Esophagus squamous epithelium (tissue), 5 donors: Measurements from ENCODE around the gene COQ6. TPM values are rescaled to one million over a fixed set of nuclear protein-coding genes. Genes with fewer than 3 reads are reported as not detected.
"Not testable (repeated sequence)": the region's sequence is repeated elsewhere in the genome, so short reads cannot be mapped to it uniquely, and the experiment has no call there.

Experiments used
- DNase-seq: peaks from one replicate; lab custom pipeline; 2025; lab: John Stamatoyannopoulos, UW
- H3K27ac ChIP-seq, 4 donors: fragments of 200-600 bp; sonication (generic); one replicate each; pipeline ENCODE4 v1.5.1; 2016 to 2019; ENCODE audit warnings: mild to moderate bottlenecking in 1 of 4
- H3K27me3 ChIP-seq, 4 donors: fragments of 200-600 bp; sonication (generic); 1 replicate in 3 of 4; 2 replicates in 1 of 4; pipeline versions ENCODE4 v1.5.1 to v1.6.0; 2017 to 2021; ENCODE audit warnings: antibody characterized with exemption in 1 of 4
- H3K36me3 ChIP-seq, 3 donors: fragments of 200-600 bp; sonication (generic); one replicate each; pipeline ENCODE4 v1.5.1; 2016 to 2019
- H3K4me1 ChIP-seq, 3 donors: fragments of 200-600 bp; sonication (generic); one replicate each; pipeline ENCODE4 v1.5.1; 2017 to 2019
- H3K4me3 ChIP-seq, 4 donors: fragments of 200-600 bp; sonication (generic); 1 replicate in 3 of 4; 2 replicates in 1 of 4; pipeline ENCODE4 v1.5.1; 2016 to 2019; ENCODE audit warnings: mild to moderate bottlenecking in 2 of 4, moderate library complexity in 1 of 4
- H3K9me3 ChIP-seq, 3 donors: fragments of 200-600 bp; sonication (generic); one replicate each; pipeline ENCODE4 v1.5.1; 2016 to 2019
- CTCF ChIP-seq, 6 experiments: fragments of 450-650 bp in 4 of 6; fragments of 200-600 bp in 2 of 6; sonication (generic) in 2 of 6; IDR thresholded peaks; one replicate each; pipeline ENCODE4 v1.5.1; 2016 to 2019; ENCODE audit warnings: antibody characterized with exemption in 6 of 6, mild to moderate bottlenecking in 4 of 6, moderate library complexity in 4 of 6
- POLR2A ChIP-seq, 4 donors: fragments of 450-650 bp; IDR thresholded peaks; one replicate each; pipeline ENCODE4 v1.6.1; 2017; ENCODE audit warnings: antibody characterized with exemption in 4 of 4, mild to moderate bottlenecking in 4 of 4, moderate library complexity in 3 of 4
- WGBS, 2 donors: methylation state at CpG; one replicate each; pipeline ENCODE4 v1.1.5; 2018; 5-methylcytosine and 5-hydroxymethylcytosine counted together
- intact Hi-C: fragments of 100-400 bp; cut with DNase I; formaldehyde crosslinking; loops from one replicate; pipeline ENCODE4 v1.15.0; 2022
- total RNA-seq, 4 donors: library from RNA; depleted of rRNA; stranded (reverse); fragments of >200 nt; gene quantifications; one replicate each; pipeline ENCODE4 v1.1.0, GENCODE V29; 2016
- donor health status: DM: yes; HTN: yes; CAD: no.

The COQ6 gene
- total RNA-seq, 4 donors from 2014 or later, result 18.6 to 27.3 (median 23.6) TPM

GRCh38 chr14:73973497-73973896 lies 23.4 kb downstream of the COQ6 start:
- Histone ChIP-seq H3K4me3 (no peak overlapping the region), H3K9me3 (no peaks in the 10 kb centered on the region), H3K36me3 (peaks cover 6 to 95% (median 15%) of the 10 kb centered on the region in 3 donors), H3K27ac (no peak overlapping the region), H3K4me1 (no peaks in the 10 kb centered on the region), H3K27me3 (no peaks in the 10 kb centered on the region)
- no peak for TF ChIP-seq POLR2A (IDR thresholded peaks at IDR 0.05)
- TF ChIP-seq CTCF (IDR thresholded peaks at IDR 0.05), result no peak
- intact Hi-C loops, result no loop called here
- WGBS, 2 donors, result 81 to 90% methylated on average over 2 of the region's 2 CpGs
- DNase-seq, result no peak

- H3K4me3 ChIP-seq, result no peak overlapping the region
- no peak overlapping the region for H3K27ac ChIP-seq
- H3K9me3 ChIP-seq, result no peaks in the 10 kb centered on the region
- no peak for DNase-seq
- TF ChIP-seq CTCF (IDR thresholded peaks at IDR 0.05), result no peak
- no peak for TF ChIP-seq POLR2A (IDR thresholded peaks at IDR 0.05)
- H3K36me3 ChIP-seq, result peaks cover 0 to 82% (median 7%) of the 10 kb centered on the region in 3 donors
- 73 to 81% methylated on average over 6 of the region's 6 CpGs for WGBS, 2 donors
- no peaks in the 10 kb centered on the region for H3K27me3 ChIP-seq
- H3K4me1 ChIP-seq, result no peaks in the 10 kb centered on the region
- intact Hi-C loops, result no loop called here
These were observed 26.0 kb downstream of the COQ6 start for GRCh38 chr14:73976125-73976524.

DNA sequence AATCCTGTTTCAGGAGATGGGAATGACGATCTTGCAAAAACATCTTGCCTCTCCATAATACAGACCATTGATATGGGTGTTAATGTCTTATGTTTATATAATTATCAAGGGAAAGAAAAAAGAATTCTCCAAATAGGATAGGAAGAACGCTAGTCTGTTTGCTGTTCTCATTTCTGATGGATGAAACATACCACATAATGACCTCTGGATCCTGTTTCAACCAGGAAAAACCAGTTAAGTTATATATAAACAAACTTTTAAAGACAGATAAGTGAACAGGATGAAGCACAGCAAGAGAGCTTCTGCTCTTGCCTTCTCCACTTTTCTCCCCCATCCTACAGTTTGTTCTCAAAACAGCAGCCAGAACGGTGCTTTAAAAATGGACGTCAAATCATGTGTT lies 27.8 kb downstream of the COQ6 start:
- no peak for DNase-seq

DNA sequence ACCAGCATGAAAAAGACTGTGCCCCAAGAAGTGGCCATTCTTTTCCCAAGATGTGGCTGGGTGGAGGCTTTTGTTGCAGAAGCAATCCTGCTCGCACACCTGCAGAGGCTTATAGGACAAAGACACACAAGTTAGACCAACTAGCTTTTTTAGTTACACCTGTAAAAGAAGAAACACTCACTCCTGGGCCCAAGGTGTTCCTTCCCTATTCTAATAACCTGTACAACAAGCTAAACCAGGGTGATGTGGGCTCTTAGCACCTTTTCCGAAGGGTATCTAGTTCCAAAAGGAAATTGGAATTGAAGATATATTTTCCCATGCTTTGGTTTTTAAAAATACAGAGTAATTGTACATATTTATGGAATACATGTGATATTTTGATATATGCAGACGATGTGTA lies 38.0 kb downstream of the COQ6 start:
- WGBS, 2 donors, result 89 to 91% methylated on average over 3 of the region's 3 CpGs
- no peak for TF ChIP-seq POLR2A (IDR thresholded peaks at IDR 0.05)
- Histone ChIP-seq H3K4me1 (peaks cover 0 to 4% (median 0%) of the 10 kb centered on the region in 3 donors), H3K27ac (peak overlapping the region in 1 of 4 donors; percentile 43), H3K27me3 (no peaks in the 10 kb centered on the region), H3K9me3 (no peaks in the 10 kb centered on the region), H3K36me3 (peaks cover 0 to 52% (median 0%) of the 10 kb centered on the region in 3 donors), H3K4me3 (no peak overlapping the region)
- no peak for DNase-seq
- intact Hi-C loops, result no loop called here

More for the DNA sequence above, 27.8 kb downstream of the COQ6 start:
- no peaks in the 10 kb centered on the region for H3K27me3 ChIP-seq
- peaks cover 0 to 82% (median 7%) of the 10 kb centered on the region in 3 donors for H3K36me3 ChIP-seq
- intact Hi-C loops, result no loop called here
- WGBS, 2 donors, result 57 to 73% methylated on average over 3 to 4 of the region's 4 CpGs
- TF ChIP-seq CTCF (IDR thresholded peaks at IDR 0.05), result no peak
- TF ChIP-seq POLR2A (IDR thresholded peaks at IDR 0.05), result no peak
- no peak overlapping the region for H3K4me3 ChIP-seq
- H3K9me3 ChIP-seq, result no peaks in the 10 kb centered on the region
- no peaks in the 10 kb centered on the region for H3K4me1 ChIP-seq
- H3K27ac ChIP-seq, result no peak overlapping the region

DNA sequence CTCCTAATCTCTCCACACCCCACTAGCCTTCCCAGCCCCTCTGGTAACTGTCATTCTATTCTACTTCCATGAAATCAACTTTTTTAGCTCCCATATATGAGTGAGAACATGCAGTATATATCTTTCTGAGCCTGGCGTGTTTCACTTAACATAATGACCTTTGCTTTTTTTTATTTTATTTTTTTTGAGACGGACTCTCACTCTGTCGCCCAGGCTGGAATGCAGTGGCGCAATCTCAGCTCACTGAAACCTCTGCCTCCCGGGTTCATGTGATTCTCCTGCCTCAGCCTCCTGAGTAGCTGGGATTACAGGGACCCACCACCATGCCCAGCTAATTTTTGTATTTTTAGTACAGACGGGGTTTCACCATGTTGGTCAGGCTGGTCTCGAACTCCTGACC lies 38.6 kb downstream of the COQ6 start:
- intact Hi-C loops, H3K4me1 ChIP-seq, H3K27me3 ChIP-seq, H3K4me3 ChIP-seq, DNase-seq, H3K9me3 ChIP-seq: not testable (repeated sequence)
- peaks cover 0 to 48% (median 0%) of the 10 kb centered on the region in 3 donors for H3K36me3 ChIP-seq
- WGBS, 2 donors, result 87 to 91% methylated on average over 6 to 7 of the region's 7 CpGs
- H3K27ac ChIP-seq, result peak overlapping the region in 1 of 4 donors; percentile 14

DNA sequence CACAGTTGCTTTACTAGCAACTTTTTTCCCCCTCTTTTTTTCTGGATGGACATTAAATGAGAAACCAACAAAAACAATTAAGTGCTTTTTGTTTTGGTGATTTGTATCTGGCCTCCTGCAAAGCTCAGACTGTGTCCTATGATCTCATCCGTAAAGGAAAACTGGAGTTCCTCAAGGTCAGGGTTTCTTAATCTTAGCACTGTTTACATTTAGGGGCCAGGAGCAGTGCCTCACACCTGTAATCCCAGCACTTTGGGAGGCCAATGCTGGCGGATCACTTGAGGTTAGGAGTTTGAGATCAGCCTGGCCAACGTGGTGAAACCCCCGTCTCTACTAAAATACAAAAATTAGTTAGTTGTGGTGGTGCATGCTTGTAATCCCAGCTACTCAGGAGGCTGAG lies 41.0 kb downstream of the COQ6 start:
- TF ChIP-seq POLR2A (IDR thresholded peaks at IDR 0.05) (no peak), CTCF (IDR thresholded peaks at IDR 0.05) (no peak)
- Histone ChIP-seq H3K27me3 (no peaks in the 10 kb centered on the region), H3K9me3 (no peaks in the 10 kb centered on the region), H3K27ac (no peak overlapping the region), H3K4me3 (no peak overlapping the region), H3K36me3 (peaks cover 0 to 32% (median 0%) of the 10 kb centered on the region in 3 donors), H3K4me1 (peaks cover 0 to 4% (median 0%) of the 10 kb centered on the region in 3 donors)
- DNase-seq, result no peak
- WGBS, 2 donors, result 42 to 55% methylated on average over 2 to 4 of the region's 4 CpGs
- intact Hi-C loops, result no loop called here

GRCh38 chr14:73994926-73995325 lies 44.8 kb downstream of the COQ6 start:
- H3K27ac ChIP-seq, H3K27me3 ChIP-seq, intact Hi-C loops, DNase-seq, H3K9me3 ChIP-seq, H3K4me1 ChIP-seq, H3K4me3 ChIP-seq: not testable (repeated sequence)
- H3K36me3 ChIP-seq, result peaks cover 0 to 43% (median 0%) of the 10 kb centered on the region in 3 donors
- 95 to 97% methylated on average over 7 of the region's 7 CpGs for WGBS, 2 donors
